K562 treated with DMSO at 1 percent for 48 hours (cell line): Measurements from ENCODE around the gene F2RL2. TPM values are rescaled to one million over a fixed set of nuclear protein-coding genes. Genes with fewer than 3 reads are reported as not detected.

Experiments used
- total RNA-seq: library from RNA; unstranded; fragments of 300-600 nt; gene quantifications from 2 replicates; pipeline ENCODE4 v1.2.3, GENCODE V29; 2022; ENCODE audit warnings: low replicate concordance; ENCODE audit errors: extremely low read depth

The F2RL2 gene, protein sequence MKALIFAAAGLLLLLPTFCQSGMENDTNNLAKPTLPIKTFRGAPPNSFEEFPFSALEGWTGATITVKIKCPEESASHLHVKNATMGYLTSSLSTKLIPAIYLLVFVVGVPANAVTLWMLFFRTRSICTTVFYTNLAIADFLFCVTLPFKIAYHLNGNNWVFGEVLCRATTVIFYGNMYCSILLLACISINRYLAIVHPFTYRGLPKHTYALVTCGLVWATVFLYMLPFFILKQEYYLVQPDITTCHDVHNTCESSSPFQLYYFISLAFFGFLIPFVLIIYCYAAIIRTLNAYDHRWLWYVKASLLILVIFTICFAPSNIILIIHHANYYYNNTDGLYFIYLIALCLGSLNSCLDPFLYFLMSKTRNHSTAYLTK
- not detected in 2 replicates for total RNA-seq

DNA sequence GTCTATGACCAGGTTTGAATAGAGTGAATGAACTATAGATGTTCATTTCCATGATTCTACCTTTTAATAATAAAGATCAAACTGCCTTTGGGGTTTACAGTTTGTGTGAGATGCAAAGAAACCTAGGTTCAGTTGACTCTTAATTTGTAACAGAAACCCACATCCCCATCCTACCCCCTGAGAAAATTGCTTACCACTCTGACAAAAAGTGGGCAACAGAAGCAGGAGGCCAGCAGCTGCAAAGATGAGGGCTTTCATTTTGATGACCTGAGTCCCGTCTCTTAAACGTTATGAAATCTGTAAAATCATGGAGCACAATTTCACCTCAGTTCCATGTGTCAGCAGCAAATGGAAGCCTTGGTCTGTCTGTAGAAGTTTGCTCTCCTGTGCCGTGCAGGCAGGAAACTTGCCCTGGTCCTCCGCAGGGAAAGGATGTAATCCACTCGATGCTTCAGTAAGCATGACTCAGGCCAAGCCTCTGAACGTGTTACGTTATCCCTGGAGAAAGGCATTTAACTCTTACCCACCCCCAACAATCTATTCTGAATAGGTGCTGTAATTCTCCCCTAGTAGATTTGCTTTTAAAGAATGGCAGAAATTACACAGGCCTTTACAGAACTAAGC, at the start of gene F2RL2:
Gene F2RL2, minus strand, starts transcription at position 431 of the 624 bp plus-strand sequence. Its CDS starts 173 bp downstream, at position 258.

Other genes starting within 250 kb of the F2RL2 start
- gene IQGAP2, start 220.1 kb downstream of the F2RL2 start, total RNA-seq = not detected in 2 replicates
- gene F2R, start 92.7 kb upstream of the F2RL2 start, total RNA-seq = not detected in 2 replicates
- gene F2RL1, start 195.6 kb upstream of the F2RL2 start, total RNA-seq = not detected in 2 replicates
- gene S100Z, start 226.6 kb upstream of the F2RL2 start, total RNA-seq = not detected in 2 replicates